GM20431 (cell line): ENCODE measurements around the gene EHHADH.

Source experiments
- in situ Hi-C: fragments of 300-500 bp; cut with MseI, MboI; formaldehyde crosslinking; loops from one replicate; pipeline ENCODE4 v1.15.0; 2020; ENCODE audit warnings: low sequenced_read_pairs; ENCODE audit not compliant: unreplicated experiment

Gene EHHADH

GRCh38 chr3:185204894-185205293, 49.0 kb downstream of the EHHADH start:
- in situ Hi-C loops = no loop called here

GRCh38 chr3:185200639-185201038, 53.2 kb downstream of the EHHADH start:
- in situ Hi-C loops = no loop called here

GRCh38 chr3:185199671-185200070, 54.2 kb downstream of the EHHADH start:
- in situ Hi-C loops = no loop called here

- in situ Hi-C loops = no loop called here
Observed at GRCh38 chr3:185199206-185199605, 54.6 kb downstream of the EHHADH start.

- in situ Hi-C loops = no loop called here
Observed at GRCh38 chr3:185197068-185197467, 56.8 kb downstream of the EHHADH start.

GRCh38 chr3:185195652-185196051, 58.2 kb downstream of the EHHADH start:
- in situ Hi-C loops = no loop called here

GRCh38 chr3:185188816-185189215, 65.0 kb downstream of the EHHADH start:
- in situ Hi-C loops = no loop called here

GRCh38 chr3:185187391-185187790, 66.5 kb downstream of the EHHADH start:
- in situ Hi-C loops = no loop called here

GRCh38 chr3:185176750-185177359, 77.0 kb downstream of the EHHADH start:
- in situ Hi-C loops = loop anchor here (10.0 kb wide), 1 partner anchor 302 kb away; no protein-coding TSS in a partner anchor

GRCh38 chr3:185175370-185175987, 78.4 kb downstream of the EHHADH start:
- in situ Hi-C loops = loop anchor here (10.0 kb wide), 1 partner anchor 301 kb away; no protein-coding TSS in a partner anchor

- in situ Hi-C loops = loop anchor here (10.0 kb wide), 1 partner anchor 298 kb away; no protein-coding TSS in a partner anchor
Observed at GRCh38 chr3:185172086-185173049, 81.5 kb downstream of the EHHADH start.

GRCh38 chr3:185164428-185165217, 89.2 kb downstream of the EHHADH start:
- in situ Hi-C loops = no loop called here

- in situ Hi-C loops = no loop called here
Observed at GRCh38 chr3:185162634-185163033, 91.2 kb downstream of the EHHADH start.

GRCh38 chr3:185161761-185162160, 92.1 kb downstream of the EHHADH start:
- in situ Hi-C loops = no loop called here

- in situ Hi-C loops = no loop called here
Observed at GRCh38 chr3:185157347-185157746, 96.5 kb downstream of the EHHADH start.

- in situ Hi-C loops = no loop called here
Observed at GRCh38 chr3:185155678-185156077, 98.2 kb downstream of the EHHADH start.

- in situ Hi-C loops = no loop called here
Observed at GRCh38 chr3:185153861-185154629, 99.8 kb downstream of the EHHADH start.

- in situ Hi-C loops = no loop called here
Observed at GRCh38 chr3:185153171-185153771, 100.6 kb downstream of the EHHADH start.
